Measurements from ENCODE around the gene ZNF559.
"Not testable (repeated sequence)": the region's sequence is repeated elsewhere in the genome, so short reads cannot be mapped to it uniquely, and the experiment has no call there.

The ZNF559 gene

GRCh38 chr19:9323919-9324583 is at the start of gene ZNF559:
TSS of gene ZNF559 (plus strand) at chr19:9324179. CDS start at chr19:9338550, 14,371 bp downstream.
- peak; percentile 96 for DNase-seq

- not testable (repeated sequence) for DNase-seq
Observed at GRCh38 chr19:9283485-9283884, 40.5 kb upstream of the ZNF559 start.

GRCh38 chr19:9289231-9289884 is 34.6 kb upstream of the ZNF559 start:
- DNase-seq, result no peak

- DNase-seq, result no peak
Observed at GRCh38 chr19:9295411-9295849, 28.5 kb upstream of the ZNF559 start.

- no peak for DNase-seq
Observed at GRCh38 chr19:9296336-9296735, 27.6 kb upstream of the ZNF559 start.

- DNase-seq, result no peak
Observed at GRCh38 chr19:9306443-9306842, 17.5 kb upstream of the ZNF559 start.

GRCh38 chr19:9308091-9308770 is 15.7 kb upstream of the ZNF559 start:
- DNase-seq, result no peak

GRCh38 chr19:9309139-9309973 is 14.6 kb upstream of the ZNF559 start, which contains the start of gene ZNF699:
TSS of gene ZNF699 (minus strand) at chr19:9309838. CDS start at chr19:9305119, 4,719 bp downstream.
- DNase-seq, result peak; percentile 99

GRCh38 chr19:9309974-9310446 is 14.0 kb upstream of the ZNF559 start:
- peak; percentile 97 for DNase-seq

GRCh38 chr19:9313756-9314155 is 10.2 kb upstream of the ZNF559 start:
- no peak for DNase-seq

GRCh38 chr19:9321338-9321737 is 2.6 kb upstream of the ZNF559 start:
- DNase-seq, result no peak

- not testable (repeated sequence) for DNase-seq
Observed at GRCh38 chr19:9321756-9322155, 2.2 kb upstream of the ZNF559 start.

- DNase-seq, result not testable (repeated sequence)
Observed at GRCh38 chr19:9322201-9322600, 1.8 kb upstream of the ZNF559 start.

- DNase-seq, result peak; percentile 82
Observed at GRCh38 chr19:9323557-9323918, 441 bp upstream of the ZNF559 start.

GRCh38 chr19:9324584-9324962 is 594 bp downstream of the ZNF559 start:
- no peak for DNase-seq

GRCh38 chr19:9329999-9330398 is 6.0 kb downstream of the ZNF559 start:
- DNase-seq, result no peak

- no peak for DNase-seq
Observed at GRCh38 chr19:9342610-9343304, 18.8 kb downstream of the ZNF559 start.

- no peak for DNase-seq
Observed at GRCh38 chr19:9345005-9345404, 21.0 kb downstream of the ZNF559 start.

- DNase-seq, result no peak
Observed at GRCh38 chr19:9348253-9348652, 24.3 kb downstream of the ZNF559 start.

GRCh38 chr19:9348671-9349070 is 24.7 kb downstream of the ZNF559 start:
- DNase-seq, result no peak

- no peak for DNase-seq
Observed at GRCh38 chr19:9352505-9352904, 28.5 kb downstream of the ZNF559 start.

- DNase-seq, result no peak
Observed at GRCh38 chr19:9353011-9353410, 29.0 kb downstream of the ZNF559 start.
